Kidney capillary endothelial cell (primary cell): ENCODE results near the gene NDUFB2.
"Not testable (repeated sequence)": the region's sequence is repeated elsewhere in the genome, so short reads cannot be mapped to it uniquely, and the experiment has no call there.

Experiments used
- DNase-seq: peaks from one replicate; pipeline ENCODE4 v3.0.0-alpha.2; 2018; ENCODE audit warnings: low spot score

Gene NDUFB2

DNA sequence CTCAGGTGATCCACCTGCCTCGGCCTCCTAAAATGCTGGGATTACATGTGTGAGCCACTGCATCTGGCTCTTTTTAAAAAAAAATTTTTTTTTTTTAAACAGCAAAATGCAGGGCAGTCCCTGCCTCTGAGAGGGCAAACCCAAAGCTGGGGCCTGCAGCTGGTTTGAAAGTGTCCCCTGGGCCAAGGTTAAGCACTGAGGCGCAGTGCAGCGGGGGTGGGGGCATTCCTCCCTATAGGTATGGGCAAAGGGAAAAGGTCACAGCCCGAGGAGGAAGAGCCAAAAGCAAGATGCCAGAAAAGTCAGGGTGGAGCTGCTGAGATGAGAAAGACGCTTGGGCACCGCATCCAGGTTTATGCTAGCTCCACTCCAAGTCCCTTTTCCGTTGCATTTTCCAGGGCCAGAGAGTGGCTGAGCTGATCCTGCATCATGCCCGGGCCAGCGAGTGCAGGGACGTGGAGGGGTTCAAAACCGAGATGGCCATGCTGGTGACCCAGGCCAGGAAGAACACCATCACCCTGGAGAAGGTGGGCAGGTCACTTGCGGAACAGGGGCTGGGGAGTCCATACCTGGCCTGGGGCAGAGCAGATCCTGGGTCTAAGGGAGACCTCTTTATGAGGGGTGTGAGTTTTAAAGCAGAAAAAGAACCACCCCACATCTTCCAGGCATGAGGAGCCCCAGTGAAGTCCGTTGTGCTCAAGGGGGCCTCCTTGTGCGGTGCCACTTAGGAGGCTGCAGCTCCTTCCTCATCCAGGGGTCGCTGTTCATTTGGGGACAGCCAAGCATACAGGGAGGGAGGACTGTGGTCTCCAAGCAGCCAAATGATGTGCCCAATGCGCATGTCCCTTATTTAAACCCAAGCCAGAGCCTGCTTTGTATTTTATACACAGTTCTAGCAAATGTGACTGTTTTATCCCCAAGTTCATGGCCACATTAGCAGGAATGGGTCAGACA, 7.0 kb upstream of the NDUFB2 start:
- no peak for DNase-seq

DNA sequence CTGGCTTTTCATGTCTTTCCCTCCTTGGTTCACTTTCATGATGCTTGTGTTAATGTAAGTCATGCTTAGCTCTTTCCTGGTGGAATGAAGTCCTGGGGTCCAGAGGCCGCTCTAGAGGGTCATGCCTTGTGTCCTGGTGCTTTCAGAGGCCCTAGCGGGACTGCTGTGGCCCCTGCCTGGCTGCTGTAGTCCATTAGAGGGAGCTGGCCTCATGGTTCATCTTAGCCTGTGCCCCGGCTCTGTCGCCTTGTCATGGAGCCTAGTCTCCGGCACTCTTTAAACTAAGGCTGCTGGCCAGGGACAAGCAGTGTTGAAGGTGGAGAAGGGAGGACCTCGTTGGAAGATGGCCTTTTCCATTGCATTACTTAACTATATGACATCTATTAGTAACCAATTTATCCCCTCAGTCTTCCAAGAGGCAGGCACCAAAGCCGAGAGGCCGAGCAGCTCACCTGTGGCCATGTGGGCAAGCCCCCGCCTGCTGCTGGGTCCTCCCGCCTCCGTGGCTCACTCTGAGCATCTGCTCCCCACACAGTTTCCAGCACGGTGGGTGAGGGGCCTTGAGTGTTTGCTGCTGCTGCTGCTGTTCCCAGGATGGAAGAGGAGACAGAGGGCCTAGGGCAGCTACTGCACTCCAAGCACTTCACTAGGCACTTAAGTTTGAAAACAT, 5.0 kb upstream of the NDUFB2 start:
- DNase-seq: no peak

DNA sequence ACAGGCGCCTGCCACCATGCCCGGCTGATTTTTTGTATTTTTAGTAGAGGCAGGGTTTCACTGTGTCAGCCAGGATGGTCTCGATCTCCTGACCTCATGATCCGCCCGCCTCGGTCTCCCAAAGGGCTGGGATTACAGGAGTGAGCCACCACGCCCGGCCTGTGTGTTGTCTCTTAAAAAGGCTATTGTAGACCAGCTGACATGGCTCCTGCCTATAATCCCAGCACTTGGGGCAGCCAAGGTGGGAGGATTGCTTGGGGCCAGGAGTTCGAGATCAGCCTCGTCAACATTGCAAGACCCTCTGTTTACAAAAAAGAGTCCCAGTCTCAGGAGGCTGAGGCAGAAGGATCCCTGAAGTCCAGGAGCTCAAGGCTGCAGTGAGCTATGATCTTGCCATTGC, 2.7 kb upstream of the NDUFB2 start:
- DNase-seq: not testable (repeated sequence)

DNA sequence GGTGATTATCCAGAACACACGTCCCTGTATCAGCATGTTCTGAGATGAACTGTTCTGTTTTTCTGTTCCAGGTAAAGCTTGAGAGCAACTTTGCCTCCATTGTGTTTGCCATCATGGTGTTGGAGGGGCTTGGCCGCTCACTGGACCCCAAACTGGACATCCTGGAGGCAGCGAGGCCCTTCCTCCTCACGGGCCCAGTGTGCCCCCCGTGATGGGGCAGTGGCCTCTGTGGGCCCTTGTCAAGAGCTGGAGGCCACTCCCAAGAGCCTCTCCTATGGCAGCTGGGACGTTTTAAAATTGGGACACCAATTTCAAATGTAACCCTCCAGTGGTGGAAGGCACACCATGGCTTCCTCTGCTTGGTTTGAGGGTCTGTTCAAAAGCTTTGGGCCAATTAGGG, 1.9 kb upstream of the NDUFB2 start:
- no peak for DNase-seq

DNA sequence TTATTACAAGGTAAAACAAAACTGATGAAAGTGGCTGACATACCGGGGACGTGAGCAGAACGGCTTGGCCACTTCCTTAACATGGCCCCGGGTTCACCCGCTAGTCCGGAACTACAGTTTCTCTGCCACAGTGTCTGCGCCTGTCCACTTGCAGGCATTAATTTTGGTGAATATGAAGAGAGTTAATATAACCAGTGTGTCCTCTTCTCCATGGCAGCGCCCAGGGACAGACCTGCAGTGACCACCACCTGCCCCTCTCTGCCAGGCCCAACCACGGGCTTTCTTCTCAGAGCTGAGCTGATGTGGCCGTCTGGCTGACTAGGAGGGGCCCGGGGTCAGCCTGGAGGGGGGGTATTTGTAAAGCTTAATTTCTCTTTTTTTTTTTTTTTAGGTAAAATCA, 1.1 kb upstream of the NDUFB2 start:
- DNase-seq: no peak

DNA sequence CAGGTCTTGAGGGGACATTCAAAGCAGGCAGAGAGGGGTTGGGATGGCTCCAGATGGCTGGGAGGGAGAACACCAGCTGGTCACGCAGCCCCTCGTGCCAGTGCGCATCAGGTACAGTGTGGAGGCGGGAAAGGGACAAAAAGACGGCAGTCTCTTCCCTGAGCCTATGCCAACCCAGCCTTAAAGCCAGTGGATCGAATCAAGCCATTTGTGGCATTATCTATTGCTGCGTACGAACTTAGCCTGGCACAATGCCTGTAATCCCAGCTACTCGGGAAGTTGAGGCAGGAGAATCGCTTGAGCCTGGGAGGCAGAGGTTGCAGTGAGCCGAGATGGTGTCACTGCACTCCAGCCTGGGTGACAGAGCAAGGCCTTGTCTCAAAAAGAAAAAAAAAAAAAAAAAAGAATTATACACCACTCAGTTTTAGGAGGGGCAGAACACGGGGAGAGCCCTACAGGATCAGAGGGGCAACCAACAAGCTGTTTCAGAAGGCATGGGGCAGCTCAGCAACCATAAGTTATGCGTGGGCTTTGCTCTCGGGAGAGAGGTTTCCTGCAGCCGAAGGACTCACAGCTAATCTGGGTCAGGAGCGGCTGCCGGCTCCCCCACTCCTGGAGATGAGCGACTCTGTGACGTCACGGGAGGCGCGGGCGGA, 356 bp upstream of the NDUFB2 start:
- no peak for DNase-seq

DNA sequence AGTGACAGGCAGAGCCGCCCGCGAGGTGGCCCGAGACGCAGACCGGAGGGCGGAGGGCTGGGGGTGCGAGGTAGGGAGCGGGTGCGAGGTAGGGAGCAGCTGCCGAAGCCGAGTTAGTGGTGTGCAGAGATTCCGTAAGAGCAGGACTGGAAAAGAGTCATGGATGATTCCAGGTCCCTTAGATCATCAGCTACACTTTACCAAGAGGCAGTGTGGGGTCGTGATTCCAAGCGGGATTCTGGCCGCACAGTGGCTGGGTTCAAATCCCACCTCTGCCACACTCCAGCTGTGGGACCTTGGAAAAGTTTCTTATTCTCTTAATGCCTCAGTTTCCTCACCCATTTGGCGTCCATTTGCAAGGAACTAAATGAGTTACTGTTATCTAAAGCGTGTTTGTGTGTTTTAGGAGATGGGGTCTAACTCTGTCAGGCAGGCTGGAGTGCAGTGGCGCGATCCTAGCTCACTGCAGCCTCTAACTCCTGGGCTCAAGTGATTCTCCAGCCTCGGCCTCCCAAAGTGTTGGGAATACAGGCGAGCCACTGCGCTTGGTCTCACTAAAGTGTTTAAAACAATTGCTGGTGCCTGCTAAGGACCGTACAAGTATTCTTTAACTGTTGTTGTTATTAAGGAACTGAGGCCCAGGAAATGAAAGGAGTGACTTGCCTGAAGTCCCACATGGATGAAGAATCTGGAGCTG, 1.1 kb downstream of the NDUFB2 start:
- no peak for DNase-seq

DNA sequence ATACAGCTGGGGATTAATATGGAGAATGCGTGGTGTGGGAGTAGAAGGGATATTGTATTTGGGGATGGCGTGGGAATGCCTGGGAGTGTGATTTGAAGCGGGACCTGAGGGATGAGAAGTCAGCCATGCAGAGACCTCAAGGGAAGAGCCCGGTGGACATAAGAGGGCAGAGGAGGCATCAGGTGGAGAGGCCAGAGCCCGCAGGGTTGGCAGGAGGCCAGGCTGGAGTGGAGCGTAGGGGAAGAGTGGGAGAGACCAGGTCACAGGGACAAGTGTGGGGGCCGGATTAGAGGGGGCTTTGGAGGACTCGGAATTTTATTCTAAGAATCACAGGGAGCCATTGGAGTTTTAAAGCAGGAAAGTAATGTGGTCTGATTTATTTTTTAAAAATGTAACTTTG, 2.0 kb downstream of the NDUFB2 start:
- no peak for DNase-seq

DNA sequence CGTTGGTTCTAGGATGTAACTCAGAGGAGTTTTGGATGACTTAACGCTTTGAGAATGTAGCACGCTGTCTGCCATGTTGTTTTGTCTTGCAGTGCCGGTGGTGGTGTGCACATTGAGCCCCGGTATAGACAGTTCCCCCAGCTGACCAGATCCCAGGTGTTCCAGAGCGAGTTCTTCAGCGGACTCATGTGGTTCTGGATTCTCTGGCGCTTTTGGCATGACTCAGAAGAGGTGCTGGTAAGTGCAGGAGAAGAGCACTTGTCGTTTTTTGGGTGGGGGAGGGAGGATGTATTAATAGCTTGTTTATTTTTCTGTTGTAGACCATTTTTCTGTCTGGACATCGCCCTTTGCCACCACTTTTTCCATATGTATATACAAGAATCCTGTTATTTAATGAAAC, 6.3 kb downstream of the NDUFB2 start:
- DNase-seq: no peak

DNA sequence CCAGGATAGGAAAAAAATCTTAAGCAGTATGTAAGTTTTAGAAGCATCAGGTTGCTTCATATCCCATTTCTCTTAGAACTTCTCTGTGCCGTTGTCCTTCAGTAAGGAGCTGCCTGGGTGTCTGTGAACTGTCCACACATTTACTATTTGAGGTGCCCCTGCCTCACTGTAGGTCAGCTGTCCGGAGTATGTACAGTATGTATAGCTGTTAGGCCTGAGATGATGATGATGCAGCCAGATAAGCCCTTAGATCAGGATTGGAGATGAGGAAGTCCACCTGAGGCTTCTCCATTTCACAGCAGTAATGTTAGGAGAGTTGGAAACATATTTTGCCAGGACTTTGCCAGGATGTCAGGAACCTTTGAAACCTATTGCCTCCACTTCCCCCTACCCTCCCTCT, 7.7 kb downstream of the NDUFB2 start:
- DNase-seq: no peak

DNA sequence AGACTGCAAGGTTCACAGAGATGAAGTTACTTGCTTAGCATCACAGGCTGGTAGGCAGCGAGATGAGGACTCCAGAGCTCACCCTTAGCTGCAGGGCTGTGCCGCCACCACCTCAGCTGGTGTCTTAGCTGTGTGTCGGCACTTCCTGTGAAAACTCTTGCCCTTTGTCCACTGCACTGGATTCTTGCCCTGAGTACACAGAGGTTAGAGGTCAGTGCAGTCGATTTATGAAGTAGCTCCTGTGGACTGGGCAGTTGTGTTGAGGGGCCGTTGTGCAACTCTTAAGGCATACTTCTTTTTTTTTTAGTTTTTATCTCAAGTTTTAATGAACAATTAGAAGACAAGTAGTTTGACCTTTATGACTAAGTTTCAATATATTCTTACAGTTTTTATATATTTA, 10.6 kb downstream of the NDUFB2 start:
- DNase-seq: no peak

DNA sequence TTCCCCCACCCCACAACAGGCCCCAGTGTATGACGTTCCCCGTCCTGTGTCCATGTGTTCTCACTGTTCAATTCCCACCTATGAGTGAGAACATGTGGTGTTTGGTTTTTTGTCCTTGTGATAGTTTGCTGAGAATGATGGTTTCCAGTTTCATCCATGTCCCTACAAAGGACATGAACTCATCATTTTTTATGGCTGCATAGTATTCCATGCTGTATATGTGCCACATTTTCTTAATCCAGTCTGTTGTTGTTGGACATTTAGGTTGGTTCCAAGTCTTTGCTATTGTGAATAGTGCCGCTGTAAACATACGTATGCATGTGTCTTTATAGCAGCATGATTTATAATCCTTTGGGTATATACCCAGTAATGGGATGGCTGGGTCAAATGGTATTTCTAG, 12.3 kb downstream of the NDUFB2 start:
- DNase-seq: not testable (repeated sequence)

DNA sequence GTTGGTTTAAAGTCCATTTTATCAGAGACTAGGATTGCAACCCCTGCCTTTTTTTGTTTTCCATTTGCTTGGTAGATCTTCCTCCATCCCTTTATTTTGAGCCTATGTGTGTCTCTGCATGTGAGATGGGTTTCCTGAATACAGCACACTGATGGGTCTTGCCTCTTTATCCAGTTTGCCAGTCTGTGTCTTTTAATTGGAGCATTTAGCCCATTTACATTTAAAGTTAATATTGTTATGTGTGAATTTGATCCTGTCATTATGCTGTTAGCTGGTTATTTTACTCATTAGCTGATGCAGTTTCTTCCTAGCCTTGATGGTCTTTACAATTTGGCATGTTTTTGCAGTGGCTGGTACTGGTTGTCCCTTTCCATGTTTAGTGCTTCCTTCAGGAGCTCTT, 15.9 kb downstream of the NDUFB2 start:
- not testable (repeated sequence) for DNase-seq

DNA sequence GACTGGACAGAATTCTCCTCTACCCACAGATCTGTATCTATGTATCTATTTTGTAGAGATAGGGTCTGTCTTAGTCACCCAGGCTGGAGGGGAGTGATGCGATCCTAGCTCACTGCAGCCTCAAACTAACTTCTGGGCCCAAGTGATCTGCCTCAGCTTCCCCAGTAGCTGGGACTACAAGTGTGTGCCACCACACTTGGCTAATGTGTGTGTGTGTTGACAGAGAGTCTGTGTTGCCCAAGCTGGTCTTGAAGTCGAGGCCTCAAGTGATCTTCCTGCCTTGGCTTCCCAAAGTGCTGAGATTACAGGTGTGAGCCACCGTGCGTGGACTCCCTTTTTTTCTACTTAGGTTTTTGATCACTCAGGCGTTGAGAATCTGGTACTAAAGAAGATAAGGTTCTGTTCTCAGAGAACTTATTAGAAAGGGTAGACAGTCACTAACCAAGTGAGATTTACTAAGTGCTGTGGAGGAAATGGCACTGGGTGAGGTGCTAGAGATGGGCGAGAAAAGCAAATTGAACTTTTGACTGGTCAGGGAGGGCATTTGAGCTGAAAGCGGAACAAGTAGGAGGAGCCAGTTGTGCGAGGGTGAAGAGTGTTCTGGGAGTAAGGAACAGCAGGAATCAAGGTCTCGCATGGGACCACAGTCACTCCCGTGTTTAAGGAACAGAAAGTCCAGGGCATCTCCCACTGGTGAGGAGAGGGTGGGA, 18.0 kb downstream of the NDUFB2 start:
- DNase-seq: no peak

DNA sequence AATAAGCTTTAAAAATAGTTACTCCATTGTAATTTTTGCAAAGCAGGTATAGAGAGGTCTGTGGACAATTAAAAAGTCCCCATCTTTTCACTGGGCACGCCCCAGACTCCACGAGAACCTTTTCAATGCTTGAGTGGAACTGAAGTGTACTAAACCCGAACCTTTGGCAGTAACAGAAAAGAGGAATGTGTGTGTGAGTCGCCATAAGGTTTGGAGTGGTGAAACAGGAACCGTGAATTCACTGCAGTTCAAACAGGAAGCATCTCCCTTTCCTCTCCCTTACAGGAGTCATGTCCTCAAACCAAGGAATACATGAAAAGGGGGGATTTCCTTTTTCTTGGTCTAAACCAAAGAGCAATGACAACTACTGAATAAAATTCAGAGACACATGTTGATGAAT, 23.2 kb downstream of the NDUFB2 start:
- no peak for DNase-seq

DNA sequence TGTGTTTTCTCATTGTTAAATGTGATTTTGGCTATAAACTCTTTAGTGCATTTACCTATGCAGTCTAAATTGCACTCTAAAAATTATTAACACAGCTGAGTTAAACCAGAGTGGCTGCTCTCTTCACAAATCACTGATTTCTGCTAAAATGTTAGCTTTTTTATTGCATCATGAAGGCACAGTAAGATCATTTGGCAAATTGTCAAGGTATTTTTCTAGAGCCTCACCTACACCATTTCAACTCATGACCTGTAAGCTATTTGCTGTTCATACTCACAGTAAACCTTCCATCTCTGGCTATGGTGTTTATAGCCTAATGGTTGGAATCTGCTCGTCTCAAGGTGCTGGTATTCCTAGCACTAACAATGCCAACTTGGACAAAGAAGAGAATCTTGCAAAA, 25.7 kb downstream of the NDUFB2 start:
- DNase-seq: no peak

DNA sequence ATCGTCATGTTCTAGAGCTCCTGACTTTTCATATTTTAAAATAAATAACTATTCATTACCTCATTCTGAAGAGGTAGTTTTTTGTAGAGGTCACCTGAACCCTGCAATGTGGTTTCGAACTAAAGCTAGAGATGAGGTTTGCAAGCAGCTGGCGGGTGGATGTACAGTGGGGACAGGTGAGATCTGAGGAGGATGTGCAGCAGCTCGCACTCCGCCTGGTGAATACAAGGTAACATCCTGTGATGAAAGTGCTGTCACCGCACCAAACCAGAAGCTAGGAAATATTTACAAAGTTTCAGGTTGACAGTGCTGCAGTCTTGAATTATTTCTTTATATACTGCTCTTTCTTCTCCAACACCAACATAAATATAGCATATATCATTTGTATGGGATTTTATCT, 26.5 kb downstream of the NDUFB2 start:
- DNase-seq: no peak

DNA sequence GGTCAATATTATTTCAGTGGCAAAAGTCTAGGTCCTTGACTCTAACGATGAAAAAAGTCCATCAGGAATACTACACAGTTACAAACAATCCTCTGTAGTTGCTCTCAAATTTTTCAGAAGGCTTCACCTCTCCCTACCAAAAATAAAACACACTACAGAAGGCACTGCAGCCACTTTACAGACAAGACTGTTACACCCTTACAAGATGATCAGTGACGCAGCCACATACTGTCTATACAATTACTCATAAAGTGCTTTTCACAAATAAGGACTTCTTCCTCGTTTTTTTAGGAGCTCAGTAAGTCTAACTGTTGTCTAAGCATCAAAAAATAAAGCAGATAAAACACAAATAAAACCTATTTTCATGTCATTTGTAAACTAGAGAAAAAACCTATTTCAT, 27.1 kb downstream of the NDUFB2 start:
- no peak for DNase-seq

DNA sequence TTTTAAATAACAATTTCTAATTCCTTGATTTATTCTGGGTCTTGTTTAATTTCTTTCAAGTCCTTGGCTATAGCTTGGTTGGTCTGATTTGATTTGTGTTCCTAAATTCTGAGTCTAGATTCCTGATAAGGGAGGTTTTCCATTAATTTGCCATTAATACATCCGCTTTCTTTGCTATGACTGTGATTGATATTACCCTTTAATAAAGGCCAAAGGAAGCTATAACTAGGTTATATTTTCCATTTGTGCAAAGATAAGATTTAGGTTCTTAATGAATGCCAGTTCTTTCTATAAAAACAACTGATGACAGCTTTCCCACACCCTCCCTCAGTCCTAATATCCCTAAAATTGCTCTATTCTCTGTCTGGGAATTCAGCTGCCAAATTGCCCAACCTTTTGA, 28.2 kb downstream of the NDUFB2 start:
- no peak for DNase-seq

DNA sequence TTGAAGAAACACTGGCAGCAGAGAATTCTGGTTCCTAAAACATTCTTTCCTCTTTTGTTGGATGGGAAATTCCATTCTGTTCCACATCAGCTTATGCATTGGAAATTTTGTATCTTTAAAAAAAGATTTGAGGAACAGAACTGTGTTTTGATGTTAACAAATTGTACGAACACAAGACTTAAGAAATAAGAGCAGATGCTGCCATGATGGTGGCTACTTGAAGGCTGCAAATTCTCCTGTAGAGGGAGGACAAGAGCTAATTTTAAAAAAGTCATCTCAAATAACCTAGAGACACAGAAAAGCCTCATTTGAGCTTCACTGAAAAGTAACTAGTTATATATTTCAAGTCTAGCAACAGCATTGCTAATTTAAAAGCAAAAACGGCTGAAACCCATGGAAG, 29.8 kb downstream of the NDUFB2 start:
- no peak for DNase-seq

DNA sequence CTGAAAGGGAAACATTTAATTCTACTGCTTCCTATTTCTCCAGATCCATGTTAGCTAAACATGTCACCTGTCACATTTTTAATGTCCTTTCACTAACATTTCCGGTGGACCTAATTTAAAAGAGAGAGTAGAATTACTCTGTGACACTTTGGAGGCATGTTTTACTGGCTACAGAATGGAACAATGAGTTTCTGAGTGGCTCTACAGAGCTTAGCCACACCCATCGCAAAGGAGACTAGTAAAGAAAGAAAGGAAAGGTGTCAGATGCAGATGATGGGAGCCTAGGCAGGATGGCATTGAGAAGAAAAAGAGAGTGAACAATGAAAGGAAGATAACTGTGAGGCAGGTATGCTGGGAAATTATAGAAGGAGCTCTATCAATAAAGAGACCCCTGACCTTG, 35.9 kb downstream of the NDUFB2 start:
- DNase-seq: no peak

DNA sequence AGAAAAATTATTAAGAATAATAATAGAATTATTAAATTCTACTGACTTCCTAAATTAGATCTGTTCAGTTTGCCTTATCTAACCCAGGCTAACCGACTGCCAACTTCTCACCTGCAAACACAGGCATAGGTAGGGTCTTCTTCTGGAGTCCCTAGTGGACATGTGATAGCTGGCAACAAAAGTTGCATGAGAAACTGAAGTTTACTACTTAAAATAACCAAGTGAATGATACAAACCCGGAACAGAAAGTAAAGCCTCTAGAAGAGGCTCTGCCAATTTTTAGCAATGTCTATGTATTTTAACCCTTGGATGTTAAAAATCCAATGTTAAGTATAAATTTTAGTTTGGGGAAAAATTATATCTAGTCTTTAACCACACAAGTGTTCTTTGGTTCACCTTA, 37.6 kb downstream of the NDUFB2 start:
- no peak for DNase-seq
